GM12878 (cell line): Measurements from ENCODE around the gene OVCA2.

Source experiments
- ASH2L ChIP-seq: fragments of 300-600, 200-600 bp; sonication (generic); IDR thresholded peaks from 2 replicates; pipeline ENCODE4 v1.6.1; 2017; ENCODE audit warnings: low read depth, mild to moderate bottlenecking, borderline replicate concordance
- CTCF ChIP-seq, 3 experiments: IDR thresholded peaks in 2 of 3; conservative IDR thresholded peaks in 1 of 3; 2 replicates each; pipeline ENCODE4 v1.5.1; 2011; ENCODE audit warnings: low read depth in 3 of 3, low read length in 3 of 3, mild to moderate bottlenecking in 3 of 3, control low read depth in 2 of 3, moderate library complexity in 2 of 3, inconsistent platforms in 1 of 3, mixed read lengths in 1 of 3; ENCODE audit not compliant: control insufficient read depth in 2 of 3, insufficient read depth in 1 of 3; ENCODE audit errors: extremely low read depth in 1 of 3
- EZH2 ChIP-seq: IDR thresholded peaks from 2 replicates; pipeline ENCODE4 v1.6.1; 2012; ENCODE audit warnings: low read depth, mild to moderate bottlenecking, control low read depth, inconsistent platforms, low read length, borderline replicate concordance; ENCODE audit not compliant: control insufficient read depth
- MAX ChIP-seq: IDR thresholded peaks from 2 replicates; pipeline ENCODE4 v1.6.1; 2012; ENCODE audit warnings: low read depth, low read length, improper control_type of control experiment
- MEF2B ChIP-seq: fragments of 450-650 bp; IDR thresholded peaks from 2 replicates; pipeline ENCODE4 v1.6.1; 2018; ENCODE audit warnings: mild to moderate bottlenecking, moderate library complexity; ENCODE audit not compliant: partially characterized antibody, poor library complexity, severe bottlenecking
- POLR2A ChIP-seq: IDR thresholded peaks from 2 replicates; pipeline ENCODE4 v1.6.1; 2011; ENCODE audit warnings: low read depth, mild to moderate bottlenecking, low read length
- ZBTB33 ChIP-seq: fragments of 450-650 bp; IDR thresholded peaks from 2 replicates; pipeline ENCODE4 v1.6.1; 2017; ENCODE audit warnings: mild to moderate bottlenecking

- TF ChIP-seq CTCF (IDR thresholded peaks at IDR 0.05 in 2 of 3, conservative IDR thresholded peaks at IDR 0.05 in 1 of 3; ENCODE audit: control insufficient read depth in 2 of 3, extremely low read depth in 1 of 3, insufficient read depth in 1 of 3, low read depth in 3 of 3, low read length in 3 of 3) = no peak
- no peak for TF ChIP-seq ZBTB33
- no peak for TF ChIP-seq MAX
- TF ChIP-seq ASH2L = no peak
- TF ChIP-seq POLR2A = peak; percentile 60; the same call in 1 of the 2 replicates
- TF ChIP-seq EZH2 = no peak
- no peak for TF ChIP-seq MEF2B
Measured at GRCh38 chr17:2090804-2091534, 49.1 kb downstream of the OVCA2 start.
